ENCODE results near the gene RAMP2.

RAMP2 gene

DNA sequence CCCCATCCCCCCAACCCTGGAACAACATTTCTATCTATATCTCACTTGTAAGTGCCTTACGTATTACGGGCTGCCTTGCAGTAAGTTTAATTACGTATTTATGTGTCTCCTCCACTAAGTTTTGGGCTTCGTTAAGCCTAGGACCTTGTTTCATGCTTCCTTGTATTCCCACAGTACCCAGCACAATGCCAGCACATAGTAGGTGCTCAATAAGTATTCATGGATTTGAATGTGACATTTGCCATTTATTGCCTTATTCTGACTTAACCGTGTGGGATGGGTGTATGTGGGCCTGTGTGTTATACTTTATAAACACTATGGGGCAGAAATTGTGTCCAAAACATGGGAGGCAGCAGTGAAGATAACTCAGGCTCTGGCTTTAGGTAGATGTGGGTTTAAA is 31.5 kb downstream of the RAMP2 start:
- Histone ChIP-seq H3K4me3 (ENCODE audit: insufficient read depth, low read depth, low read length, poor library complexity, severe bottlenecking) (no peak overlapping the region), H3K27ac (ENCODE audit: insufficient read depth, low read length, poor library complexity, severe bottlenecking) (no peak overlapping the region), H3K27me3 (replicated peaks; ENCODE audit: control insufficient read depth, insufficient read depth, low read length, poor library complexity, severe bottlenecking) (no peaks in the 10 kb centered on the region), H3K9me3 (ENCODE audit: control insufficient read depth, low read length) (no peaks in the 10 kb centered on the region), H3K4me1 (ENCODE audit: control insufficient read depth, insufficient read depth, low read length, poor library complexity, severe bottlenecking) (peaks cover 5% of the 10 kb centered on the region), H3K36me3 (ENCODE audit: control insufficient read depth, insufficient read depth, low read length) (no peaks in the 10 kb centered on the region)
- DNase-seq: no peak

GRCh38 chr17:42795061-42795460 is 34.0 kb downstream of the RAMP2 start:
- Histone ChIP-seq H3K36me3 (ENCODE audit: control insufficient read depth, insufficient read depth, low read length) (no peaks in the 10 kb centered on the region), H3K9me3 (ENCODE audit: control insufficient read depth, low read length) (no peaks in the 10 kb centered on the region), H3K27ac (ENCODE audit: insufficient read depth, low read length, poor library complexity, severe bottlenecking) (no peak overlapping the region), H3K4me1 (ENCODE audit: control insufficient read depth, insufficient read depth, low read length, poor library complexity, severe bottlenecking) (peaks cover 15% of the 10 kb centered on the region), H3K4me3 (ENCODE audit: insufficient read depth, low read depth, low read length, poor library complexity, severe bottlenecking) (no peak overlapping the region), H3K27me3 (replicated peaks; ENCODE audit: control insufficient read depth, insufficient read depth, low read length, poor library complexity, severe bottlenecking) (no peaks in the 10 kb centered on the region)
- no peak for DNase-seq

DNA sequence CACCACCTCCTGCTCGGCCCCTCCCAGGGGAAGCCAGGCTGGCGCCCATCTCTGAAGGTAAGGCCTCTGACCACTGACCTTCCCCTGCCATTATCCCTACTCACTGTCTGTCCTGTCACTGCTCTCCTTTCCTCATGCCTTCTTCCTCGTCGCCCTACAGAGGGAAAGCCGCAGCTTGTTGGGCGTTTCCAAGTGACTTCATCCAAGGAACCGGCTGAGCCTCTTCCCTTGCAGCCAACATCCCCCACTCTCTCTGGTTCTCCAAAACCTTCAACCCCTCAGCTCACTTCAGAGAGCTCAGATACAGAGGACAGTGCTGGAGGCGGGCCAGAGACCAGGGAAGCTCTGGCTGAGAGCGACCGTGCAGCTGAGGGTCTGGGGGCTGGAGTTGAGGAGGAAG is 34.4 kb downstream of the RAMP2 start:
- H3K27me3 ChIP-seq (replicated peaks; ENCODE audit: control insufficient read depth, insufficient read depth, low read length, poor library complexity, severe bottlenecking): no peaks in the 10 kb centered on the region
- H3K4me3 ChIP-seq (ENCODE audit: insufficient read depth, low read depth, low read length, poor library complexity, severe bottlenecking): no peak overlapping the region
- H3K36me3 ChIP-seq (ENCODE audit: control insufficient read depth, insufficient read depth, low read length): no peaks in the 10 kb centered on the region
- H3K4me1 ChIP-seq (ENCODE audit: control insufficient read depth, insufficient read depth, low read length, poor library complexity, severe bottlenecking): peaks cover 15% of the 10 kb centered on the region
- no peak overlapping the region for H3K27ac ChIP-seq (ENCODE audit: insufficient read depth, low read length, poor library complexity, severe bottlenecking)
- no peak for DNase-seq
- H3K9me3 ChIP-seq (ENCODE audit: control insufficient read depth, low read length): no peaks in the 10 kb centered on the region

DNA sequence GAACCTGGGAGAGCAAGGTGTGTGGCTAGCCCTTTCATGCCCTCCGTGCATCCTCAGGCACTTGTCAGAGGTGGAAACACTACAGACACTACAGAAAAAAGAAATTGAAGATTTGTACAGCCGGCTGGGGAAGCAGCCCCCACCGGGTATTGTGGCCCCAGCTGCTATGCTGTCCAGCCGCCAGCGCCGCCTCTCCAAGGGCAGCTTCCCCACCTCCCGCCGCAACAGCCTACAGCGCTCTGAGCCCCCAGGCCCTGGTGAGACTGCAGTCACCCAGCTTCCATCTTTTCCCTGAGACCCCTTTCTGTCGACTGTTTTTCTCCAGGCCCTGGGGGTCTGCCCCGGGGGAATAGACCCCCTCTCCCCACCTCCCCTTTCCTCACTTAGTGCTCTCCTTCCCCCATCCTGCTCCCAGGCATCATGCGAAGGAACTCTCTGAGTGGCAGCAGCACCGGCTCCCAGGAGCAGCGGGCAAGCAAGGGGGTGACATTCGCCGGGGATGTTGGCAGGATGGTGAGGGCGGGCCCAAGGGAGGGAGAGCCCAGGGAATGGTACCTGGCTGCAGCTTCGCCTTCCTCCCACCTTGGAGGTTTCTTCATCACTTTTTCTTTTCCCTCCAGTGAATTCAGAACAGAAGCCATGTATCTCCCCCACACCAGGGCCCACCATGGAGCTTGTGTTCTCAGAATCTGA is 35.2 kb downstream of the RAMP2 start:
- Histone ChIP-seq H3K36me3 (ENCODE audit: control insufficient read depth, insufficient read depth, low read length) (no peaks in the 10 kb centered on the region), H3K9me3 (ENCODE audit: control insufficient read depth, low read length) (no peaks in the 10 kb centered on the region), H3K27ac (ENCODE audit: insufficient read depth, low read length, poor library complexity, severe bottlenecking) (no peak overlapping the region), H3K27me3 (replicated peaks; ENCODE audit: control insufficient read depth, insufficient read depth, low read length, poor library complexity, severe bottlenecking) (no peaks in the 10 kb centered on the region), H3K4me3 (ENCODE audit: insufficient read depth, low read depth, low read length, poor library complexity, severe bottlenecking) (no peak overlapping the region), H3K4me1 (ENCODE audit: control insufficient read depth, insufficient read depth, low read length, poor library complexity, severe bottlenecking) (peaks cover 15% of the 10 kb centered on the region)
- DNase-seq: no peak

DNA sequence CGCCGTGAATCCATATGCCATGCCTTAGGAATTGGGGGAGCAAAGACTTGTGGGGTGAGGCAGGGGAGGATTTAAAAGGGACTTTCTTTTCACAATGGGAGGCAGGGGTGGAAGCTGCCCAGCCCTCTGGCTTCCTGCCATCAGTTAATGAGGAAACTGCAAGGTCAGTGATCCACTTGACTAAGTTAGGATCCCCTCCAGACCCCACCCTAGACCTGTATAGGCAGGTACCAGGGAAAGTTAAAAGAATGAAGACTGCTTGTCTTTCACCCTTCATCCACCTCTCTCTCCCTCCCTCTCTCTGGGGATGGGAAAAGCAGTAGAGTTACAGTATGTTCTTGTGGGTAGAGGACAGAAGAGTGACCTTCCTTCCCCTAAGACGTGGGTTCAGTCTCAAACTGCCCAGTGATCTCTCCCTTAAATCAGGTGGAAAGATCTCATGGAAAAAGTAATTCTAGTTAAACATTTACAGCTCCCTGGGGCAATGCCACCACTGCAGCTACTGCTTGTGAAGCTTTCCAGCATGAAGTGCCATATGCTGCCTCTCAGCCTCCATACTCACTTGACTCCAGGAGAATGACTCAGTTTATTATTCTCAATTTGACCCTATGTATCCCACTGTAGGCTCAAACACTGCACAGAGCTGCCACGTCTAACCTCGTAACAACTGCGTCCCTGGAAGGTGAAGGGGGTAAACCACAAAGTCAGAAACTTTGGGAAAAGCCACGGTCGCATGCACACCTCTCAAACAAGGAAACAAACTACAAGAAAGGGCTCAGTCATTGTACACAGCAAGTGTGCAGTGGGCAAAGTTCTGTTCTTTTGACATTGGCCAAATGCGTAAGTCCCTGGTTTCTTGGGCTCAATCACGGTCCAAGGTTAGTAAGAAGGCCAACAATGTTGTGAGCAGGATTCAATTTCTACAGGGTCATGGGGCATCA is 36.3 kb downstream of the RAMP2 start:
- no peak for DNase-seq
- Histone ChIP-seq H3K4me3 (ENCODE audit: insufficient read depth, low read depth, low read length, poor library complexity, severe bottlenecking) (peak overlapping the region; percentile 90), H3K27ac (ENCODE audit: insufficient read depth, low read length, poor library complexity, severe bottlenecking) (no peak overlapping the region), H3K9me3 (ENCODE audit: control insufficient read depth, low read length) (no peaks in the 10 kb centered on the region), H3K36me3 (ENCODE audit: control insufficient read depth, insufficient read depth, low read length) (no peaks in the 10 kb centered on the region), H3K4me1 (ENCODE audit: control insufficient read depth, insufficient read depth, low read length, poor library complexity, severe bottlenecking) (peaks cover 15% of the 10 kb centered on the region), H3K27me3 (replicated peaks; ENCODE audit: control insufficient read depth, insufficient read depth, low read length, poor library complexity, severe bottlenecking) (no peaks in the 10 kb centered on the region)

DNA sequence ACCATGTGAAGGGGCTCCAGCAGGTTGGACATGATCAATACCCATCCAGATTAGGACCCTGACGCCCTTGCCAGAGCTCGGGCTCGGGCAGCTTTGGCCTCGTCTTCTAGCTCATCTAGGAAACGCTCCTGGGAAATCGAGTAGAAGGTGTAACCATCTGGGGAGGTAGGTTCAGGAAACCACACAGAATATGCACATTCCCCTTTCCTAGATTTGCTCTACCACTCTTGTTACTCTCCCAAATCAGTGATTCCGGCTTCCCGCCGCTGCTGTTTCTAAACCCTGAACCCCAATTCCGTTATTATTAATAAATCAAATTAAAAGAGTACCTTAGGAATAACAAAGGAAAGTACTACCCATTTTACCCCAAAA is 37.0 kb downstream of the RAMP2 start:
- DNase-seq: no peak
- Histone ChIP-seq H3K4me3 (ENCODE audit: insufficient read depth, low read depth, low read length, poor library complexity, severe bottlenecking) (peak overlapping the region; percentile 90), H3K9me3 (ENCODE audit: control insufficient read depth, low read length) (no peaks in the 10 kb centered on the region), H3K27ac (ENCODE audit: insufficient read depth, low read length, poor library complexity, severe bottlenecking) (peak overlapping the region; percentile 47), H3K4me1 (ENCODE audit: control insufficient read depth, insufficient read depth, low read length, poor library complexity, severe bottlenecking) (peaks cover 15% of the 10 kb centered on the region), H3K36me3 (ENCODE audit: control insufficient read depth, insufficient read depth, low read length) (no peaks in the 10 kb centered on the region), H3K27me3 (replicated peaks; ENCODE audit: control insufficient read depth, insufficient read depth, low read length, poor library complexity, severe bottlenecking) (no peaks in the 10 kb centered on the region)

DNA sequence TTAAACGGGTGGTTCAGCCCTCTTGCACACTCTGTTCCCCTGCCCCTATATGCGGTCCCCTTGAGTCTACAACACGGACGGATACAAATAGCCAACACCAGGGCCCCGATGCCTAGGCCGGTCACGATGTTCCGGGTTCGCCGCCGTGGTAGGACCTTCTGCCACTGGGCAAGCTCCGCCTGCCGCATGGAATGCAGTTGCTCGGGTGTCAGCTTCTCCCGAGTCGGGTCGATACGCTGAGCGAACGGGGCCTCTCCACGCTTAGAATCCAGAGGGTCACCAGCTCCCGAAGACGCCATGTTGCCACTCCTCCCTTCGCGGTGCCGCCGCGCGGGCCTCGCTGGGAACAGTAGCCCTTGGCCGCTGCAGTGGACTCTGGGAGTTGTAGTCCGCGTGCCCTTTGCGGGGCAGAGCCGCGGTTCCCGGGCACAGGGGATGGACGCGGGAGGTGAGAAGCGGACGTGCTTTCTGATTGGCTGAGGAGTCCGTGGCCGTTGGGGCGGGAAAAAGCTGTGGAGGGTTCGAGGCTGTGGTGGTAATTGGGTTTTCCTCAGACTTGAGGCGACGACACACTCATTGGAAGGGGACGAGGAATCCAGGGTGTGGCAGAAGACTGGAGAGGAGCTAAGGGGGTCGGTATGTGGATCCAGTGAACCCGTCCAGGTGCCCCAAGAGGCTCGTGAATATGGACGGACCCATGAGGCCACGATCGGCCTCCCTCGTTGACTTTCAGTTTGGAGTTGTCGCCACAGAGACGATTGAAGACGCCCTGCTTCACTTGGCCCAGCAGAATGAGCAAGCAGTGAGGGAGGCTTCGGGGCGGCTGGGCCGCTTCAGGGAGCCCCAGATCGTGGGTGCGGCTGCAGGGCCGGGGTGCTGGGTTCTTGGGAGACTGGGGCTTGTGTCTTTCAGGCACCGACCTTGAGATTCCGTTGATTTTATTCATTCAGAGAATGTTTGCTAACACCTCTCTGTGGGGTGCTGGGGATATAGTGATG is 37.7 kb downstream of the RAMP2 start, which contains the start of the genes CNTD1 and COA3:
Gene CNTD1 (plus strand): TSS at position 479 of the 998 bp plus-strand sequence. CDS start 207 bp downstream, at position 686.
Gene COA3 (minus strand): TSS at position 322 of the 998 bp plus-strand sequence. CDS start 23 bp downstream, at position 299.
- DNase-seq: peak; percentile 35 to 55 (median 49)
- Histone ChIP-seq H3K4me3 (ENCODE audit: insufficient read depth, low read depth, low read length, poor library complexity, severe bottlenecking) (peak within 1 kb of the TSS; percentile 90), H3K27ac (ENCODE audit: insufficient read depth, low read length, poor library complexity, severe bottlenecking) (peak within 1 kb of the TSS; percentile 47), H3K4me1 (ENCODE audit: control insufficient read depth, insufficient read depth, low read length, poor library complexity, severe bottlenecking) (peaks cover 15% of the 10 kb centered on the region), H3K9me3 (ENCODE audit: control insufficient read depth, low read length) (no peaks in the 10 kb centered on the region), H3K27me3 (replicated peaks; ENCODE audit: control insufficient read depth, insufficient read depth, low read length, poor library complexity, severe bottlenecking) (no peaks in the 10 kb centered on the region), H3K36me3 (ENCODE audit: control insufficient read depth, insufficient read depth, low read length) (no peaks in the 10 kb centered on the region)

- no peak overlapping the region for H3K4me3 ChIP-seq (ENCODE audit: insufficient read depth, low read depth, low read length, poor library complexity, severe bottlenecking)
- no peak for DNase-seq
- no peak overlapping the region for H3K27ac ChIP-seq (ENCODE audit: insufficient read depth, low read length, poor library complexity, severe bottlenecking)
- H3K36me3 ChIP-seq (ENCODE audit: control insufficient read depth, insufficient read depth, low read length): no peaks in the 10 kb centered on the region
- no peaks in the 10 kb centered on the region for H3K9me3 ChIP-seq (ENCODE audit: control insufficient read depth, low read length)
- H3K4me1 ChIP-seq (ENCODE audit: control insufficient read depth, insufficient read depth, low read length, poor library complexity, severe bottlenecking): peaks cover 4% of the 10 kb centered on the region
- H3K27me3 ChIP-seq (replicated peaks; ENCODE audit: control insufficient read depth, insufficient read depth, low read length, poor library complexity, severe bottlenecking): no peaks in the 10 kb centered on the region
Measured at GRCh38 chr17:42803074-42803883, 42.3 kb downstream of the RAMP2 start.

GRCh38 chr17:42804918-42805367 is 43.9 kb downstream of the RAMP2 start:
- no peaks in the 10 kb centered on the region for H3K9me3 ChIP-seq (ENCODE audit: control insufficient read depth, low read length)
- H3K36me3 ChIP-seq (ENCODE audit: control insufficient read depth, insufficient read depth, low read length): peaks cover 8% of the 10 kb centered on the region
- H3K4me3 ChIP-seq (ENCODE audit: insufficient read depth, low read depth, low read length, poor library complexity, severe bottlenecking): no peak overlapping the region
- no peaks in the 10 kb centered on the region for H3K4me1 ChIP-seq (ENCODE audit: control insufficient read depth, insufficient read depth, low read length, poor library complexity, severe bottlenecking)
- DNase-seq: no peak
- H3K27ac ChIP-seq (ENCODE audit: insufficient read depth, low read length, poor library complexity, severe bottlenecking): no peak overlapping the region
- H3K27me3 ChIP-seq (replicated peaks; ENCODE audit: control insufficient read depth, insufficient read depth, low read length, poor library complexity, severe bottlenecking): no peaks in the 10 kb centered on the region

All from effector memory CD4-positive, alpha-beta T cell (primary cell).